ENCODE data around the gene IGSF9B. TPM values are rescaled to one million over a fixed set of nuclear protein-coding genes. Genes with fewer than 3 reads are reported as not detected.

IGSF9B gene
- total RNA-seq, 1 donor from 2014 or later: 13.1 TPM

GRCh38 chr11:133940034-133940433 is 16.7 kb downstream of the IGSF9B start:
- Mint-ChIP-seq H3K4me3 (ENCODE audit: unreplicated experiment) (no peak overlapping the region), H3K27me3 (ENCODE audit: low read depth, unreplicated experiment) (no peaks in the 10 kb centered on the region), H3K27ac (ENCODE audit: unreplicated experiment) (no peak overlapping the region), H3K36me3 (ENCODE audit: low read depth, unreplicated experiment) (peaks cover 5% of the 10 kb centered on the region), H3K9me3 (ENCODE audit: unreplicated experiment) (no peaks in the 10 kb centered on the region), H3K4me1 (ENCODE audit: low read depth, unreplicated experiment) (peaks cover 11% of the 10 kb centered on the region)
- no peaks in the 10 kb centered on the region for H3K79me2 ChIP-seq (ENCODE audit: insufficient read depth, low read length)
- H2AFZ ChIP-seq (ENCODE audit: low read depth, low read length): no peak overlapping the region
- no peak overlapping the region for H3K4me3 ChIP-seq (ENCODE audit: insufficient read depth, low read depth, low read length)
- no peak for DNase-seq (ENCODE audit: low read depth)
- peaks cover 5% of the 10 kb centered on the region for H3K4me1 ChIP-seq (ENCODE audit: insufficient read depth, low read length)
- TF ChIP-seq EZH2 (IDR thresholded peaks at IDR 0.05; ENCODE audit: insufficient read depth, low read length) (no peak), CTCF (IDR thresholded peaks at IDR 0.05; ENCODE audit: insufficient read depth, low read depth, low read length) (no peak)
- no peak for FAIRE-seq
- H3K36me3 ChIP-seq (ENCODE audit: insufficient read depth, low read length): no peaks in the 10 kb centered on the region
- H3K27ac ChIP-seq (ENCODE audit: low read depth, low read length): no peak overlapping the region
- H3K27me3 ChIP-seq (ENCODE audit: insufficient read depth, low read length): no peaks in the 10 kb centered on the region
- H3K9ac ChIP-seq (ENCODE audit: low read length): no peak overlapping the region
- no peaks in the 10 kb centered on the region for H4K20me1 ChIP-seq (ENCODE audit: insufficient read depth, low read length)
- H3K9me3 ChIP-seq (ENCODE audit: insufficient read depth, low read depth, low read length): no peaks in the 10 kb centered on the region
- no peak overlapping the region for H3K4me2 ChIP-seq (ENCODE audit: low read length)

- Mint-ChIP-seq H3K4me3 (ENCODE audit: unreplicated experiment) (no peak overlapping the region), H3K9me3 (ENCODE audit: unreplicated experiment) (no peaks in the 10 kb centered on the region), H3K36me3 (ENCODE audit: low read depth, unreplicated experiment) (peaks cover 7% of the 10 kb centered on the region), H3K27ac (ENCODE audit: unreplicated experiment) (no peak overlapping the region), H3K4me1 (ENCODE audit: low read depth, unreplicated experiment) (peaks cover 15% of the 10 kb centered on the region), H3K27me3 (ENCODE audit: low read depth, unreplicated experiment) (no peaks in the 10 kb centered on the region)
- no peak overlapping the region for H3K4me3 ChIP-seq (ENCODE audit: insufficient read depth, low read depth, low read length)
- H3K36me3 ChIP-seq (ENCODE audit: insufficient read depth, low read length): no peaks in the 10 kb centered on the region
- H3K4me1 ChIP-seq (ENCODE audit: insufficient read depth, low read length): peaks cover under 1% of the 10 kb centered on the region
- H2AFZ ChIP-seq (ENCODE audit: low read depth, low read length): no peak overlapping the region
- no peak overlapping the region for H3K9ac ChIP-seq (ENCODE audit: low read length)
- no peaks in the 10 kb centered on the region for H3K27me3 ChIP-seq (ENCODE audit: insufficient read depth, low read length)
- H4K20me1 ChIP-seq (ENCODE audit: insufficient read depth, low read length): no peaks in the 10 kb centered on the region
- no peaks in the 10 kb centered on the region for H3K79me2 ChIP-seq (ENCODE audit: insufficient read depth, low read length)
- TF ChIP-seq EZH2 (IDR thresholded peaks at IDR 0.05; ENCODE audit: insufficient read depth, low read length) (no peak), CTCF (IDR thresholded peaks at IDR 0.05; ENCODE audit: insufficient read depth, low read depth, low read length) (no peak)
- FAIRE-seq (no peak), DNase-seq (ENCODE audit: low read depth) (no peak)
- no peak overlapping the region for H3K27ac ChIP-seq (ENCODE audit: low read depth, low read length)
- H3K9me3 ChIP-seq (ENCODE audit: insufficient read depth, low read depth, low read length): no peaks in the 10 kb centered on the region
- no peak overlapping the region for H3K4me2 ChIP-seq (ENCODE audit: low read length)
Observed at GRCh38 chr11:133939558-133939957, 17.2 kb downstream of the IGSF9B start.

GRCh38 chr11:133938166-133938565 is 18.6 kb downstream of the IGSF9B start:
- H3K9me3 Mint-ChIP-seq (ENCODE audit: unreplicated experiment): no peaks in the 10 kb centered on the region
- TF ChIP-seq CTCF (IDR thresholded peaks at IDR 0.05; ENCODE audit: insufficient read depth, low read depth, low read length): no peak
- TF ChIP-seq EZH2 (IDR thresholded peaks at IDR 0.05; ENCODE audit: insufficient read depth, low read length): no peak
- Histone ChIP-seq H3K4me3 (ENCODE audit: insufficient read depth, low read depth, low read length) (no peak overlapping the region), H3K9me3 (ENCODE audit: insufficient read depth, low read depth, low read length) (no peaks in the 10 kb centered on the region), H3K79me2 (ENCODE audit: insufficient read depth, low read length) (no peaks in the 10 kb centered on the region), H3K4me2 (ENCODE audit: low read length) (no peak overlapping the region), H2AFZ (ENCODE audit: low read depth, low read length) (no peak overlapping the region), H3K4me1 (ENCODE audit: insufficient read depth, low read length) (no peaks in the 10 kb centered on the region), H3K27me3 (ENCODE audit: insufficient read depth, low read length) (no peaks in the 10 kb centered on the region), H3K9ac (ENCODE audit: low read length) (no peak overlapping the region), H3K27ac (ENCODE audit: low read depth, low read length) (no peak overlapping the region), H3K36me3 (ENCODE audit: insufficient read depth, low read length) (no peaks in the 10 kb centered on the region), H4K20me1 (ENCODE audit: insufficient read depth, low read length) (no peaks in the 10 kb centered on the region)
- FAIRE-seq (no peak), DNase-seq (ENCODE audit: low read depth) (no peak)
- H3K36me3 Mint-ChIP-seq (ENCODE audit: low read depth, unreplicated experiment): peaks cover 11% of the 10 kb centered on the region
- H3K4me3 Mint-ChIP-seq (ENCODE audit: unreplicated experiment): no peak overlapping the region
- H3K4me1 Mint-ChIP-seq (ENCODE audit: low read depth, unreplicated experiment): peaks cover 17% of the 10 kb centered on the region
- H3K27ac Mint-ChIP-seq (ENCODE audit: unreplicated experiment): no peak overlapping the region
- H3K27me3 Mint-ChIP-seq (ENCODE audit: low read depth, unreplicated experiment): no peaks in the 10 kb centered on the region
